Hepatocyte (in vitro differentiated cells): ENCODE measurements around the gene FRMD4B. TPM values are rescaled to one million over a fixed set of nuclear protein-coding genes. Genes with fewer than 3 reads are reported as not detected.

Experiments
- DNase-seq: peaks from one replicate; pipeline ENCODE4 v3.0.0-alpha.2; 2016; ENCODE audit warnings: low spot score
- H2AFZ ChIP-seq: fragments of 200-600 bp; sonication (generic); 2 replicates; pipeline ENCODE4 v1.6.0; 2016; ENCODE audit warnings: antibody characterized with exemption, mild to moderate bottlenecking
- H3K27ac ChIP-seq: fragments of 200-600 bp; sonication (generic); 2 replicates; pipeline ENCODE4 v1.5.1; 2016; ENCODE audit warnings: mild to moderate bottlenecking
- H3K27me3 ChIP-seq: fragments of 200-600 bp; sonication (generic); 2 replicates; pipeline ENCODE4 v1.6.1; 2016
- H3K36me3 ChIP-seq: fragments of 200-600 bp; sonication (generic); replicated peaks from 2 replicates; pipeline ENCODE4 v1.5.1; 2016; ENCODE audit warnings: low read depth; ENCODE audit not compliant: insufficient read depth
- H3K4me1 ChIP-seq: fragments of 200-600 bp; sonication (generic); 2 replicates; pipeline ENCODE4 v1.5.1; 2016; ENCODE audit warnings: mild to moderate bottlenecking, moderate library complexity; ENCODE audit not compliant: insufficient read depth
- H3K4me2 ChIP-seq: fragments of 200-600 bp; sonication (generic); 2 replicates; pipeline ENCODE4 v1.6.0; 2016
- H3K4me3 ChIP-seq: fragments of 200-600 bp; sonication (generic); 2 replicates; pipeline ENCODE4 v1.5.1; 2016; ENCODE audit warnings: mild to moderate bottlenecking
- H3K79me2 ChIP-seq: fragments of 200-600 bp; sonication (generic); 2 replicates; pipeline ENCODE4 v1.6.0; 2017; ENCODE audit warnings: mild to moderate bottlenecking
- H3K9me2 ChIP-seq: fragments of 200-600 bp; sonication (generic); replicated peaks from 2 replicates; pipeline ENCODE4 v1.6.0; 2017; ENCODE audit warnings: mild to moderate bottlenecking; ENCODE audit not compliant: insufficient read depth
- H3K9me3 ChIP-seq: fragments of 200-600 bp; sonication (generic); 2 replicates; pipeline ENCODE4 v1.5.1; 2016; ENCODE audit warnings: low read depth, mild to moderate bottlenecking
- H4K20me1 ChIP-seq: fragments of 200-600 bp; sonication (generic); 2 replicates; pipeline ENCODE4 v1.6.0; 2016; ENCODE audit warnings: mild to moderate bottlenecking; ENCODE audit not compliant: insufficient read depth, poor library complexity, severe bottlenecking
- CTCF ChIP-seq: fragments of 200-600 bp; sonication (generic); IDR thresholded peaks from 2 replicates; pipeline ENCODE4 v1.5.1; 2016; ENCODE audit warnings: antibody characterized with exemption, mild to moderate bottlenecking; ENCODE audit not compliant: poor library complexity
- EZH2 ChIP-seq: fragments of 200-600 bp; sonication (generic); IDR thresholded peaks from 2 replicates; pipeline ENCODE4 v1.6.1; 2016; ENCODE audit warnings: antibody characterized with exemption, mild to moderate bottlenecking, borderline replicate concordance
- EZH2phosphoT487 ChIP-seq: fragments of 200-600 bp; sonication (generic); IDR thresholded peaks from one replicate; pipeline ENCODE4 v1.6.1; 2018; ENCODE audit warnings: antibody characterized with exemption, mild to moderate bottlenecking, low read depth, moderate library complexity; ENCODE audit not compliant: unreplicated experiment, severe bottlenecking
- WGBS: methylation state at CpG from one replicate; pipeline ENCODE4 v1.1.6; 2016; ENCODE audit warnings: low lambda C conversion rate; ENCODE audit errors: missing lambda C conversion rate; 5-methylcytosine and 5-hydroxymethylcytosine counted together
- polyA plus RNA-seq: library from polyadenylated mRNA; unstranded; fragments of >200 nt; fragmentation: Nextera tagmentation; extraction: Ambion mirVana; gene quantifications from 2 replicates; pipeline ENCODE4 v1.2.1, GENCODE V29; 2016
- total RNA-seq: library from RNA; depleted of rRNA; stranded (reverse); fragments of >200 nt; gene quantifications from 2 replicates; pipeline ENCODE4 v1.2.3, GENCODE V29; 2014

FRMD4B gene
- total and polyA plus RNA-seq, 2 experiments from 2014 or later, result 10.8 to 28.1 TPM

GRCh38 chr3:69409831-69410230, 23.9 kb upstream of the FRMD4B start:
- Histone ChIP-seq H3K79me2 (no peaks in the 10 kb centered on the region), H3K4me3 (no peak overlapping the region), H3K4me2 (no peak overlapping the region), H3K27me3 (no peaks in the 10 kb centered on the region), H3K9me2 (no peaks in the 10 kb centered on the region), H3K27ac (no peak overlapping the region), H3K36me3 (no peaks in the 10 kb centered on the region), H2AFZ (no peak overlapping the region), H3K9me3 (no peaks in the 10 kb centered on the region), H3K4me1 (no peaks in the 10 kb centered on the region), H4K20me1 (no peaks in the 10 kb centered on the region)
- WGBS, result 72% methylated on average over 1 of the region's 1 CpG
- no peak for DNase-seq
- TF ChIP-seq EZH2 (no peak), CTCF (no peak), EZH2phosphoT487 (no peak)

GRCh38 chr3:69409011-69409410, 23.1 kb upstream of the FRMD4B start:
- no peak for DNase-seq
- Histone ChIP-seq H3K79me2 (no peaks in the 10 kb centered on the region), H3K4me1 (no peaks in the 10 kb centered on the region), H4K20me1 (no peaks in the 10 kb centered on the region), H3K9me3 (no peaks in the 10 kb centered on the region), H3K27ac (no peak overlapping the region), H3K4me2 (no peak overlapping the region), H3K36me3 (no peaks in the 10 kb centered on the region), H3K4me3 (no peak overlapping the region), H2AFZ (no peak overlapping the region), H3K27me3 (no peaks in the 10 kb centered on the region), H3K9me2 (no peaks in the 10 kb centered on the region)
- TF ChIP-seq EZH2phosphoT487 (no peak), CTCF (no peak)
- 91% methylated on average over 4 of the region's 4 CpGs for WGBS

- Histone ChIP-seq H3K4me3 (no peak overlapping the region), H3K27me3 (no peaks in the 10 kb centered on the region), H4K20me1 (no peaks in the 10 kb centered on the region), H3K79me2 (no peaks in the 10 kb centered on the region), H3K4me1 (no peaks in the 10 kb centered on the region), H3K27ac (no peak overlapping the region), H3K9me3 (no peaks in the 10 kb centered on the region), H3K36me3 (no peaks in the 10 kb centered on the region), H3K9me2 (no peaks in the 10 kb centered on the region), H2AFZ (no peak overlapping the region), H3K4me2 (no peak overlapping the region)
- no peak for DNase-seq
- 58% methylated on average over 5 of the region's 5 CpGs for WGBS
- no peak for TF ChIP-seq CTCF
- no peak for TF ChIP-seq EZH2
- no peak for TF ChIP-seq EZH2phosphoT487
Measured at GRCh38 chr3:69408542-69408941, 22.7 kb upstream of the FRMD4B start.

GRCh38 chr3:69407908-69408307, 22.0 kb upstream of the FRMD4B start:
- no peak overlapping the region for H3K4me2 ChIP-seq
- H4K20me1 ChIP-seq, result no peaks in the 10 kb centered on the region
- no peaks in the 10 kb centered on the region for H3K36me3 ChIP-seq
- no peaks in the 10 kb centered on the region for H3K9me2 ChIP-seq
- H3K4me3 ChIP-seq, result no peak overlapping the region
- 91% methylated on average over 7 of the region's 7 CpGs for WGBS
- DNase-seq, result no peak
- no peaks in the 10 kb centered on the region for H3K79me2 ChIP-seq
- TF ChIP-seq CTCF (no peak), EZH2 (no peak), EZH2phosphoT487 (no peak)
- H2AFZ ChIP-seq, result no peak overlapping the region
- H3K27me3 ChIP-seq, result no peaks in the 10 kb centered on the region
- H3K27ac ChIP-seq, result no peak overlapping the region
- H3K9me3 ChIP-seq, result no peaks in the 10 kb centered on the region
- no peaks in the 10 kb centered on the region for H3K4me1 ChIP-seq
